A673 (cell line): ENCODE measurements around the gene NRGN.

Experiments
- EZH2 ChIP-seq: fragments of 200-600 bp; sonication (generic); IDR thresholded peaks from 2 replicates; pipeline ENCODE4 v1.6.1; 2017; ENCODE audit warnings: borderline replicate concordance, low read depth, mild to moderate bottlenecking, mixed read lengths, antibody characterized with exemption, low read length; ENCODE audit not compliant: poor library complexity, severe bottlenecking
- TF ChIP-seq, protein P1 (sequence below): fragments of 300-800, 200-600 bp; sonication (generic); conservative IDR thresholded peaks from 2 replicates; pipeline ENCODE4 v1.5.1; 2017; ENCODE audit warnings: low read depth, mild to moderate bottlenecking, antibody characterized with exemption, low read length, moderate library complexity, mixed read lengths

DNA sequence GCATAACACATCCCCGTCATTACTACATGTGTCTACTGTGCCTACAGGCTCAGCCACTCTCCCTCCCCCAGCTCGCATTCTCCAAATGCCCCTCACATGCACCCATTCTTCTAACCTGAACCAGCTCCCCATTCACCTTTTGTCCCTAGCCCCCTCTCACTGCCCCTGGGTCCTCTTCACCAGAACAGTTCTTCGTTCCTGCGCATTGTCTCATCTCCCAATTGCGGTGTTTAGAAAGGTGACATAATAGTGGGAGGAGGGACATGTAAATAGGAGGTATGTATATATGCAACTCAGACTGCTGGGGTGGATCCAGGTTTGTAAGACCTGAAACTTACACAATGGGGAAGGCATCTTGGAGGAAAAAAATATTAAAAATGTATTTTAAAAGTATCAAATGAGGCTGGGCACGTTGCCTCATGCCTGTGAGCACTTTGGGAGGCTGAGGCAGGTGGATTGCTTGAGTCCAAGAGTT is 17.0 kb downstream of the NRGN start:
- TF ChIP-seq, protein P1, sequence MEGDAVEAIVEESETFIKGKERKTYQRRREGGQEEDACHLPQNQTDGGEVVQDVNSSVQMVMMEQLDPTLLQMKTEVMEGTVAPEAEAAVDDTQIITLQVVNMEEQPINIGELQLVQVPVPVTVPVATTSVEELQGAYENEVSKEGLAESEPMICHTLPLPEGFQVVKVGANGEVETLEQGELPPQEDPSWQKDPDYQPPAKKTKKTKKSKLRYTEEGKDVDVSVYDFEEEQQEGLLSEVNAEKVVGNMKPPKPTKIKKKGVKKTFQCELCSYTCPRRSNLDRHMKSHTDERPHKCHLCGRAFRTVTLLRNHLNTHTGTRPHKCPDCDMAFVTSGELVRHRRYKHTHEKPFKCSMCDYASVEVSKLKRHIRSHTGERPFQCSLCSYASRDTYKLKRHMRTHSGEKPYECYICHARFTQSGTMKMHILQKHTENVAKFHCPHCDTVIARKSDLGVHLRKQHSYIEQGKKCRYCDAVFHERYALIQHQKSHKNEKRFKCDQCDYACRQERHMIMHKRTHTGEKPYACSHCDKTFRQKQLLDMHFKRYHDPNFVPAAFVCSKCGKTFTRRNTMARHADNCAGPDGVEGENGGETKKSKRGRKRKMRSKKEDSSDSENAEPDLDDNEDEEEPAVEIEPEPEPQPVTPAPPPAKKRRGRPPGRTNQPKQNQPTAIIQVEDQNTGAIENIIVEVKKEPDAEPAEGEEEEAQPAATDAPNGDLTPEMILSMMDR = no peak
- no peak for TF ChIP-seq EZH2
